Skeletal muscle tissue (tissue), 4 donors: ENCODE results near the gene SDHD. TPM values are rescaled to one million over a fixed set of nuclear protein-coding genes. Genes with fewer than 3 reads are reported as not detected.

Source experiments
- H3K27ac ChIP-seq: one replicate; pipeline ENCODE4 v1.7.0; 2013; ENCODE audit warnings: mild to moderate bottlenecking, low read depth, low read length, inconsistent platforms
- H3K27me3 ChIP-seq, 3 donors: one replicate each; pipeline ENCODE4 v1.7.0; 2013; ENCODE audit warnings: low read length in 3 of 3; ENCODE audit not compliant: control insufficient read depth in 3 of 3, insufficient read depth in 3 of 3
- H3K36me3 ChIP-seq, 3 donors: one replicate each; pipeline ENCODE4 v1.7.0; 2013; ENCODE audit warnings: low read length in 3 of 3; ENCODE audit not compliant: control insufficient read depth in 3 of 3, insufficient read depth in 3 of 3
- H3K4me1 ChIP-seq, 3 donors: one replicate each; pipeline ENCODE4 v1.7.0; 2013; ENCODE audit warnings: low read length in 3 of 3, mild to moderate bottlenecking in 3 of 3; ENCODE audit not compliant: control insufficient read depth in 3 of 3, insufficient read depth in 3 of 3
- H3K4me3 ChIP-seq, 3 donors: one replicate each; pipeline ENCODE4 v1.7.0; 2013; ENCODE audit warnings: low read length in 3 of 3
- H3K9ac ChIP-seq, 3 donors: one replicate each; pipeline ENCODE4 v1.7.0; 2013; ENCODE audit warnings: low read length in 3 of 3, mild to moderate bottlenecking in 3 of 3, moderate library complexity in 2 of 3, low read depth in 1 of 3
- H3K9me3 ChIP-seq, 3 donors: one replicate each; pipeline ENCODE4 v1.7.0; 2013; ENCODE audit warnings: low read length in 3 of 3; ENCODE audit not compliant: control insufficient read depth in 3 of 3
- total RNA-seq: library from RNA; depleted of rRNA; stranded (reverse); fragments of >200 nt; gene quantifications from one replicate; pipeline ENCODE4 v1.2.3, GENCODE V29; 2014
- donor health status: Osteomylitis.

The SDHD gene
- total RNA-seq, 1 donor from 2014 or later: 129 TPM

DNA sequence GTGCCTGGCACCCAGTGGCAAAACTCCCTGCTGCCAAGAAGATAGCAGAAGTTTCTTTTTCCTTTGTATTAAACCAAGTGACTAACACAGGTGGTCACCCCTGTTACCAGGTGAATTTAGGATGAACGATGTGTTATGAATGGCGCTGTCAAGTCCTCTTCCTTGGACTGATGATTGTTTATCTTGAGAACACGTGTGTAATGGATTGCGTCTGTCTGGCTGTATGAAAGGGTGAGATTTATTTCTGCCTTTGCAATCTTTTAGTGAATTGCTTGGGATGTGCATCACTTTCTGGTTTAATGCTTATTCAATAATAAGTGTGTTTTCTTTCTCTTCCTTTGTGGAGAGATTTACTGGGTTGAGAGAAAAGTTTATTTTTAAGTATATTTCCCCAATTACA, 36.5 kb downstream of the SDHD start:
- H3K9ac ChIP-seq: no peak overlapping the region
- H3K9me3 ChIP-seq: no peaks in the 10 kb centered on the region
- no peak overlapping the region for H3K27ac ChIP-seq
- no peaks in the 10 kb centered on the region for H3K27me3 ChIP-seq
- peaks cover 0 to 2% (median 0%) of the 10 kb centered on the region in 3 donors for H3K36me3 ChIP-seq
- H3K4me3 ChIP-seq: no peak overlapping the region
- H3K4me1 ChIP-seq: peaks cover 4 to 6% (median 5%) of the 10 kb centered on the region in 3 donors

DNA sequence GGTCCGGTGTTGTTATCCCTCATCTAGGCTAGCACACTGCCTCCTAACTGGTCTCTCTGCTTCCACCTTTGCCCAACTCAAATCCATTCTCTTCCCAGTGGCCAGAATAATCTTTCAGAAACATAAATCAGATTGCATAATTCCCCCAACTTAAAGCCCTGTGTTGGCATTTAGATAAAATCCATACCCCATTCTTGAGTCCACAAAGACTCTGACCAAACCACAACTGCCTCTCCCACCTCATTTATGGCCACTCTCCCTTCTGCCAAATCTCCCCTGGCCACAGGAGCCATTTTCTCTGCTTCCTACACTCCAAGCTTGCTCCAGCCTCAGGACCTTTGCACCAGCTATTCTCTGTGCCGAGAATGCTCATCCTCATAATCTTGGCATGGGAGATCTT, 40.4 kb downstream of the SDHD start:
- peaks cover 3 to 8% (median 3%) of the 10 kb centered on the region in 3 donors for H3K4me1 ChIP-seq
- no peaks in the 10 kb centered on the region for H3K36me3 ChIP-seq
- no peaks in the 10 kb centered on the region for H3K27me3 ChIP-seq
- no peaks in the 10 kb centered on the region for H3K9me3 ChIP-seq
- no peak overlapping the region for H3K27ac ChIP-seq
- H3K4me3 ChIP-seq: no peak overlapping the region
- no peak overlapping the region for H3K9ac ChIP-seq

DNA sequence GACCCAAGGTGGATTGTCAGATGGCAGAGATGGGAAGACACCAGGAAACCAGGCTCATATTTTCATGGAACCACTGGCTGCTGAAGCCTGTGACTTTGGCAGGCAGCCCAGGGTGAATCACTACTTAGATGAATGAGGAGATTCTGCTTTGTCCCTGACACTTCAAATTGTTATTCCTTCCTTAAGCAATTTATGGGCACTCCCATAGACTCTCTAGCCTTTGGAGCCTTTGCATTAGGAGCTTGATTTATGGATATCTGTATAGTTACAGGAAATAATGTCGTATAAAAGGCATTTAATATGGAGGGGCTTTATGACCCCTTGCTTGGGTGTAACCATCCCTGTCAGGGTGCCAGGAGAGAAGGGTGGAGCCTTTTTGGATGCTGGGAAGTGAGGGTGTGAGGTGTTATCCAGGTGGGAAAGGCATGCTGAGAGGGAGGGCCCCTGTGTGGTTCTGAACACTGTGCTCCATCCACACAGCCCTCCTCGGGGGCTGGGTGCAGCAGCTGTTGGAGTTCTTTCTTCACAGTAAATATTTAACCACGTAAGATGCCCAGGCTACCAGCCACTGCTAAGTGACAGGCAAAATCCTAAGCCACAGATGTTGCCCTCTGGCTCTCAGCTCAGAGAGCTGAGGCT, 41.9 kb downstream of the SDHD start:
- Histone ChIP-seq H3K36me3 (no peaks in the 10 kb centered on the region), H3K4me1 (peaks cover 7 to 14% (median 7%) of the 10 kb centered on the region in 3 donors), H3K4me3 (no peak overlapping the region), H3K27ac (no peak overlapping the region), H3K27me3 (no peaks in the 10 kb centered on the region), H3K9ac (peak overlapping the region in 1 of 3 donors; percentile 8), H3K9me3 (no peaks in the 10 kb centered on the region)

DNA sequence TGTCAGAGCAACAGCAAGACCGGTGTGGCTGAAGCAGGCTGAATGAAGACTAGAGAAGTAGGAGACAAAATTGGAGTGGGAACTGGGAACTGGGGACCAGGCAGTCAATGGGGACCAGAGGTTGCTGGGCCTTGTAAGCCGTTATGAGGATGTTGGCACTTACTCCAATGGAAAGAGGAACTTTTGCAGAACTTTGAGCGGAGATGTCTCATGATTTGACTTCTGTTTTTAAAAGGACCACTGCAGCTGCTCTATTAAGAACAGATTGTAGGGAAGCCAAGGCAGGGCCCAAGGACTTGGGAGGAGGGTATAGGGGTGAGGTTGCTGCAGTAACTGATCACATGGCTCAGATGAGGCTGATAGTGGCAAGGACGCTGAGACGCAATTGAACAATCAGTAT, 43.0 kb downstream of the SDHD start:
- H3K27me3 ChIP-seq: no peaks in the 10 kb centered on the region
- H3K9me3 ChIP-seq: no peaks in the 10 kb centered on the region
- no peak overlapping the region for H3K9ac ChIP-seq

DNA sequence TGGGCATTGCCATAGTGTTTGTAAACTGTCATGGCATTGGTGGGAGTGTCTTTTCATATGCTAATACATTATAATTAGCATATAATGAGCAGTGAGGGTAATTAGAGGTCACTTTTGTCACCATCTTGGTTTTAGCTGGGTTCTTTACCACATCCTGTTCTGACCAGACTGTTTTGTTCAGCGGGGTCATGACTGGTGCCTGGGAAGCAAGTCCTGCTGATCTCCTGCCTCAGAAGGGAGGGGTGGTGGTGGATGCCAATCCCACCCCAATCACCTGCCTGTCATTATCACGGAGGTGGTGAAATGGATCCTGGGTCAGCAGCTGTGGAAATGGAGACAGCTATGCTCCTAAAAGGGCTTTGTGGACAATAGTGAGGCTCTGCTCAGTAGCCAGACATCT, 46.1 kb downstream of the SDHD start:
- H3K27me3 ChIP-seq: no peaks in the 10 kb centered on the region
- no peak overlapping the region for H3K4me3 ChIP-seq
- peaks cover 7 to 14% (median 7%) of the 10 kb centered on the region in 3 donors for H3K4me1 ChIP-seq
- no peaks in the 10 kb centered on the region for H3K9me3 ChIP-seq
- no peak overlapping the region for H3K27ac ChIP-seq
- H3K9ac ChIP-seq: no peak overlapping the region
- H3K36me3 ChIP-seq: no peaks in the 10 kb centered on the region

More for the DNA sequence above, 43.0 kb downstream of the SDHD start:
- Histone ChIP-seq H3K4me3 (no peak overlapping the region), H3K4me1 (peaks cover 7 to 14% (median 7%) of the 10 kb centered on the region in 3 donors), H3K27ac (no peak overlapping the region), H3K36me3 (no peaks in the 10 kb centered on the region)

DNA sequence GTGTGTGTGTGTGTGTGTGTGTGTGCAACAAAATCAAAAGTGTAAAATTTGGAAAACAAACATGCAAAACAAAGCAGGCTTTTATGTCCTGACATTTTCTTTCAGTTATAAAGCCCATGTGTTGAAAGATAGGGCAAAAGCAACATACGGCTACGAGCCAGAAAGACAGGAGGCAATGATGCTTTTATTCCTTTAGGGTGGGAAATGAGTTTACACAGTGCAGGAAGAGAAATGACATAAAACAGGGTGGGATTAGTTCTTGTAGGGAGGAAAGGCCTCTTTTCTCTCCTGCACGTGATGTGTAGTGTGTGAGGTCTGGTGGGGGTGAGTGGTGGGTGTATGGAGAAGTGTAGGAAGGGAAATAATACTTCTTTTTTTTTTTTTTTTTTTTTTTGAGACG, 47.8 kb downstream of the SDHD start:
- no peaks in the 10 kb centered on the region for H3K9me3 ChIP-seq
- H3K4me3 ChIP-seq: no peak overlapping the region

DNA sequence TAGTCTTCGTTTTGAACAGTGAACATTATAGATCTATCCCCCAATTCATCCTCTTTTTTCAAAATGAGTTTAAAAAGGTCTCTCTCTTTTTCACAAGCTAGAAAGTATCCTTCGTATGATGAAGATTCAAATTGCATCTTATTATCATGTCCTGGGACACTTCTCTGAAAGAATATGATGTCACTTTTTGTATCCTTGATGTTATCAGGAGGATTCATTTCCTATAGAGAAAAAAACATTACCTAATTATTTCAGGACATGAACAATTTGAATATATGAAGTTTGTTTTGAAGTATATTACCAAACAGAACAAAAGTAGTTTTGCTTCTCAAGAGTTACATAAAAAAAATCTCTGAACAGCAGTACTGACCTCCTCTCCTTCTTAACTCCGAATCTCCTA, 56.9 kb downstream of the SDHD start:
- no peak overlapping the region for H3K4me3 ChIP-seq
- H3K27ac ChIP-seq: no peak overlapping the region
- H3K9ac ChIP-seq: no peak overlapping the region
- H3K9me3 ChIP-seq: no peaks in the 10 kb centered on the region
- H3K36me3 ChIP-seq: peaks cover 0 to 2% (median 0%) of the 10 kb centered on the region in 3 donors
- no peaks in the 10 kb centered on the region for H3K27me3 ChIP-seq
- H3K4me1 ChIP-seq: no peaks in the 10 kb centered on the region

More for the DNA sequence above, 47.8 kb downstream of the SDHD start:
- no peak overlapping the region for H3K27ac ChIP-seq
- peaks cover 7 to 9% (median 7%) of the 10 kb centered on the region in 3 donors for H3K4me1 ChIP-seq
- H3K9ac ChIP-seq: no peak overlapping the region
- H3K36me3 ChIP-seq: no peaks in the 10 kb centered on the region
- H3K27me3 ChIP-seq: no peaks in the 10 kb centered on the region

Other genes starting within 250 kb of the SDHD start
- 44.4 TPM for gene ALG9, start 215.3 kb upstream of the SDHD start, total RNA-seq
- 2.1 TPM for gene FDXACB1, start 207.7 kb upstream of the SDHD start, total RNA-seq
- 6.8 TPM for gene CFAP68, start 207.3 kb upstream of the SDHD start, total RNA-seq
- 37.6 TPM for gene CRYAB, start 175.1 kb upstream of the SDHD start, total RNA-seq
- gene HSPB2, start 174.1 kb upstream of the SDHD start, total RNA-seq: 16.7 TPM
- gene C11orf52, start 168.0 kb upstream of the SDHD start, total RNA-seq: 0.52 TPM
- 23.0 TPM for gene DIXDC1, start 149.5 kb upstream of the SDHD start, total RNA-seq
- 37.6 TPM for gene DLAT, start 61.5 kb upstream of the SDHD start, total RNA-seq
- gene PIH1D2, start 12.9 kb upstream of the SDHD start, total RNA-seq: 1.6 TPM
- gene NKAPD1, start 12.6 kb upstream of the SDHD start, total RNA-seq: 16.7 TPM
- gene TIMM8B, start 117 bp upstream of the SDHD start, total RNA-seq: 66.8 TPM
- 0.52 TPM for gene IL18, start 77.2 kb downstream of the SDHD start, total RNA-seq
- 1.0 TPM for gene TEX12, start 80.5 kb downstream of the SDHD start, total RNA-seq
- 9.4 TPM for gene BCO2, start 88.6 kb downstream of the SDHD start, total RNA-seq
- 13.0 TPM for gene PTS, start 139.6 kb downstream of the SDHD start, total RNA-seq
- not detected for gene PLET1, start 174.0 kb downstream of the SDHD start, total RNA-seq